Measurements from ENCODE around the gene BRDT.

Gene BRDT

GRCh38 chr1:91958926-91959325, 9.7 kb downstream of the BRDT start:
- no peak for TF ChIP-seq CTCF (IDR thresholded peaks at IDR 0.05; ENCODE audit: extremely low read depth, insufficient read depth, missing control alignments)
- in situ Hi-C loops (cut with MboI; ENCODE audit: low pct_unique_long_range_greater_than_20kb, low sequenced_read_pairs, unreplicated experiment), result no loop called here
- DNase-seq (ENCODE audit: low spot score), result no peak

DNA sequence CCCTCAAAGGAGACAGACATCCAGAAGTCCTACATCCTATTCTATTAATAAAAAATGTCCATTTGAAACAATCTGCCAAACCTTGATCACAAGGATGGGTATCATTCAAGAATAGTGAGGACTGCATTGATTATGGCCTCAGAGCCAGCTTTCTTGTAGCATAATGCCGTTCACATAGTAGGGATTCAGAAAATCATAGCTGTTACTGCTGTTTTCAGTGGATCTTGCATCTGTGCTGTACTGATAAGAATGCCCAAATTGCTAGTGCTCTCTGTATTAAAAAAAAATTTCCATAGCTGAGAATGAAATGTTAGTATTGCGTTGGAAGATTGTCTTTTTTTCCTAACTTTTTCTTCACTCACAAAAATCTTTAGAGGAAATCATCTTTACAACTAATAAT, 19.1 kb downstream of the BRDT start:
- in situ Hi-C loops (cut with MboI; ENCODE audit: low pct_unique_long_range_greater_than_20kb, low sequenced_read_pairs, unreplicated experiment), result no loop called here
- no peak for TF ChIP-seq CTCF (IDR thresholded peaks at IDR 0.05; ENCODE audit: extremely low read depth, insufficient read depth, missing control alignments)
- DNase-seq (ENCODE audit: low spot score), result no peak

DNA sequence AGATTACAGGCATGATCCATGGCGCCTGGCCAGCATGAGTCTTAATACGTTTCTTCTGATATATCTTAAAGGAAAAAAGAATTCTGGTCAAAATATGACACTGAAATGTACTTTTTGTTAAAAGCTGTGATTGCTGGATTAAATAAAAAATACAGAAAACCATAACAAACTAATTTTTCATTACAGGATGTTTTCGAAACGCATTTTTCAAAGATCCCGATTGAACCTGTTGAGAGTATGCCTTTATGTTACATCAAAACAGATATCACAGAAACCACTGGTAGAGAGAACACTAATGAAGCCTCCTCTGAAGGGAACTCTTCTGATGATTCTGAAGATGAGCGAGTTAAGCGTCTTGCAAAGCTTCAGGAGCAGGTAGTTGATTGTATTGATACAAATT, 30.2 kb downstream of the BRDT start:
- in situ Hi-C loops (cut with MboI; ENCODE audit: low pct_unique_long_range_greater_than_20kb, low sequenced_read_pairs, unreplicated experiment), result no loop called here
- no peak for DNase-seq (ENCODE audit: low spot score)
- TF ChIP-seq CTCF (IDR thresholded peaks at IDR 0.05; ENCODE audit: extremely low read depth, insufficient read depth, missing control alignments), result no peak

DNA sequence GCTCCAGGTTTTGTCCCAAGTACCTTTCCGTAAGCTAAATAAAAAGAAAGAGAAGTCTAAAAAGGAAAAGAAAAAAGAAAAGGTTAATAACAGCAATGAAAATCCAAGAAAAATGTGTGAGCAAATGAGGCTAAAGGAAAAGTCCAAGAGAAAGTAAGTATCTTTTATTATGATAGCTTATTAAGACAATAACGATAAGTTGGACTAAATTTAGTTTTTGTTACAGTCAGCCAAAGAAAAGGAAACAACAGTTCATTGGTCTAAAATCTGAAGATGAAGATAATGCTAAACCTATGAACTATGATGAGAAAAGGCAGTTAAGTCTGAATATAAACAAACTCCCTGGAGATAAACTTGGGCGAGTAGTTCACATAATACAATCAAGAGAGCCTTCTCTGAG, 31.5 kb downstream of the BRDT start:
- no peak for DNase-seq (ENCODE audit: low spot score)
- no peak for TF ChIP-seq CTCF (IDR thresholded peaks at IDR 0.05; ENCODE audit: extremely low read depth, insufficient read depth, missing control alignments)
- in situ Hi-C loops (cut with MboI; ENCODE audit: low pct_unique_long_range_greater_than_20kb, low sequenced_read_pairs, unreplicated experiment), result no loop called here

DNA sequence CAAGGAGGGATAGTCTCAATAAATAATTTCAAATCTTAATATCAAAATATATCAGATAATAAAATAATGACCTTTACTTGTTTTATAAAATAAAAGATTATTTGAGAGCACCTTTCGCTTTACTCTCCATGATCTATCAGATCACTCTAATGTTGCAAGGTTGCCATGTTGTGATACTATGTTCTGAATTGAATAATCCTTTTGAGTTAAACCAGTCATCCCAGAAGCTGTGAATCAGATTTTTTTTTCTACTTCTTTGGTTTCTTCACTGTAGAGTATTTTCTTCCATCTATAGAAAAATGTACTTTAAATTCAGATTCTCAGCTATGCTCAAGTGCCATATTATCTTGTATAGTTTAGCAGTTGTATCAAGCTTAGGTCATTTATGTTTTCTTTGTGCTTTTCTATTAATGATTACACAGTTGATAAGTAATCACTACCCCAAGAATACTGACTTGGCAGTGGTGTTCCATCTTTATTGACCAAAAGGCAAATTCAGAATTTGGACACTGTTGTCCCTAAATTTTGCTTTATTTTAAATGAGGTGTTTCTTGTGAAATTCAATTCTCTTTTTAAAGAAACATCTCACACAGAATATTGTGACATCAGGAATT, 32.9 kb downstream of the BRDT start:
- no peak for DNase-seq (ENCODE audit: low spot score)
- no peak for TF ChIP-seq CTCF (IDR thresholded peaks at IDR 0.05; ENCODE audit: extremely low read depth, insufficient read depth, missing control alignments)
- in situ Hi-C loops (cut with MboI; ENCODE audit: low pct_unique_long_range_greater_than_20kb, low sequenced_read_pairs, unreplicated experiment), result no loop called here

GRCh38 chr1:91993256-91993655, 44.1 kb downstream of the BRDT start:
- TF ChIP-seq CTCF (IDR thresholded peaks at IDR 0.05; ENCODE audit: extremely low read depth, insufficient read depth, missing control alignments), result no peak
- in situ Hi-C loops (cut with MboI; ENCODE audit: low pct_unique_long_range_greater_than_20kb, low sequenced_read_pairs, unreplicated experiment), result no loop called here
- no peak for DNase-seq (ENCODE audit: low spot score)

All from GM13977 (cell line).